ENCODE results near the gene PPP1R7. TPM values are rescaled to one million over a fixed set of nuclear protein-coding genes. Genes with fewer than 3 reads are reported as not detected.

The PPP1R7 gene
- total and polyA plus RNA-seq, 4 donors, result 18.0 to 45.8 (median 29.0) TPM

DNA sequence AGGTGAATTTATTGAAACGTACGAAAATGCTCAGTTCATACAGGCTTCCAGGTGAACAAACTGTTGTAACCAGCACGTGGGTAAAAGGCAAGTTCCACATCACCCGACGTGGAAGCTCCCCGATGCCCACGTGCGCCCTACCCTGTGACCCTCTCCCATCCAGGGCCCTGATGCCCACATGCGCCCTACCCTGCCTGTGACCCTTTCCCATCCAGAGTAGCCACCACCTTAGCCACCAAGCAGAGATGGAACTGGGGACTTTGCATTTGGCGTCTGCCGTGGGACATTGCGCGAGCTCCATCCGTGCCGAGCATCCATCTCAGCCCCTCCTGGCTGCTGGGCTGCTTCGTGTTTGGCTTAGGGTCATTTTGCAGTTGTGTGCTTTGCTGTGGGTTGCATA is 75.7 kb downstream of the PPP1R7 start (continued):
- TF ChIP-seq, protein P1, sequence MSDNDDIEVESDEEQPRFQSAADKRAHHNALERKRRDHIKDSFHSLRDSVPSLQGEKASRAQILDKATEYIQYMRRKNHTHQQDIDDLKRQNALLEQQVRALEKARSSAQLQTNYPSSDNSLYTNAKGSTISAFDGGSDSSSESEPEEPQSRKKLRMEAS (IDR thresholded peaks at IDR 0.05), result no peak

DNA sequence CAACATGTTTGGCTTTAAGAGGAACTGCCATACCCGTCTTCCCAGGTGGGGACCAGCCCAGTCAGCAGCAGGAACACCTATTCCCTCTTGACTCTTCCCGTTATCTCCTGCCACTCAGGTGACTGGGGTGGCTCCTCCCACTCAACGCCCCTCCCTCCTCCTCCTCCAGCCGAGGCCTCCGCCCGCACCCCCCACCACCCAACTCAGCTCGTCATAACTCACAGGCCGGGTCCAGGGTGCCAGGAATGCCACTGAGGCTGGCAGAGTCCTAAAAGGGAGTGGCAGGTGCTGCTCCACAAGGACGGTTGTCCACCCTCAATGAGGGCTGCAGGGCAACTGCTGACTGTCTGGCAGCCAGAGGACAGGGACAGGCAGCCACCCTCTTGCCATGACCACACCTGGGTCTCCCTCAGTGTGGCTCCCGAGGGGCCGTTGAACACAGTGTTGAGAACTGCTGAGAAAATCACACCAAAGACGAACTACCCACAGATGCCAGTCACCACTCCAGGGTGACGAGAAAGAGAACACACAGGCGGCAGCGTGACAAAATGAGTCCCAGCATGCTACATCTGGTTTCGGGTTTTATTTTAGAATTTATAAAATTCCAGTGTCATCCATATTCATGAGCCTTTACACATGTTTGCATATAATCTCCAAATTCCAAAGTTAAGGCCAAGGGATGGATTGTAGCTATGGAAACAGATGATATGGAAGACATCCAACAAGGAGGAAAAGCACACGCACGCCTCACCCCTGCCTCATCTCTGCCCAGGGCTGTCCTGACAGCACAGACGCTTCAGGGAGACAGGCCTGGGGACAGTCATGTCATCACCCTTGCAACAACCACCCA is 76.7 kb downstream of the PPP1R7 start:
- no peaks in the 10 kb centered on the region for H3K27me3 ChIP-seq (ENCODE audit: control insufficient read depth in 4 of 4, insufficient read depth in 4 of 4, low read length in 3 of 4)
- no peak for DNase-seq (ENCODE audit: low spot score)
- H3K4me1 ChIP-seq (ENCODE audit: control insufficient read depth in 4 of 4, insufficient read depth in 4 of 4, low read length in 3 of 4), result peaks cover 0 to 11% (median 5%) of the 10 kb centered on the region in 4 donors
- no peak overlapping the region for H3K27ac ChIP-seq (ENCODE audit: low read depth in 1 of 2, low read length in 2 of 2)
- WGBS, result 85% methylated on average over 19 of the region's 19 CpGs
- H3K36me3 ChIP-seq (ENCODE audit: control insufficient read depth in 4 of 4, insufficient read depth in 3 of 4, low read depth in 1 of 4, low read length in 3 of 4), result peaks cover 26 to 57% (median 44%) of the 10 kb centered on the region in 4 donors
- H3K9me3 ChIP-seq (ENCODE audit: control insufficient read depth in 4 of 4, low read length in 3 of 4), result no peaks in the 10 kb centered on the region
- no peak overlapping the region for H3K4me3 ChIP-seq (ENCODE audit: low read depth in 1 of 3, low read length in 3 of 3)
- H3K9ac ChIP-seq (ENCODE audit: low read depth in 1 of 2, low read length in 2 of 2), result no peak overlapping the region
- TF ChIP-seq FOXA2 (IDR thresholded peaks at IDR 0.05), result no peak
- peak; percentile 22 for TF ChIP-seq SP1 (IDR thresholded peaks at IDR 0.05)

DNA sequence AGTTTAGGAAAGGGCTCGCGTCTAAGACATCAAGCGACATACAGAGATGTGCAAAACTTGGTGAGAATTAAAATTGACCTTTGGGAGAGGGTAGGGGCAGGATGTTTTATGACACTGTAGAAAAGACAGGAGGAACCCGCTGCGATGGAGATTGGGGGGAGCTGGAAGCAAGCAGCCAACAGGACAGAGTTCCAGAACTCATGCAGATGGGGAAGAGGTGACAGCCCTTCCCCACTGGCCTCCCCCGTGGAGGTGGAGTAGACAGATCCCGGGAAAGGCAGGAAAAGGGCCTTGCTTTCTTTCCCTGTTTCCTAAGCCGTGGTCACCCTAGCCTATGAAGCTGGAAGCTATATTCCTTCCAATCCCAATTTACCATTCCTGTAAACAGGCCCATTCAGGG is 77.3 kb downstream of the PPP1R7 start:
- Histone ChIP-seq H3K27ac (ENCODE audit: low read depth in 1 of 2, low read length in 2 of 2) (no peak overlapping the region), H3K9me3 (ENCODE audit: control insufficient read depth in 4 of 4, low read length in 3 of 4) (no peaks in the 10 kb centered on the region), H3K4me1 (ENCODE audit: control insufficient read depth in 4 of 4, insufficient read depth in 4 of 4, low read length in 3 of 4) (peaks cover 0 to 11% (median 5%) of the 10 kb centered on the region in 4 donors), H3K9ac (ENCODE audit: low read depth in 1 of 2, low read length in 2 of 2) (no peak overlapping the region), H3K36me3 (ENCODE audit: control insufficient read depth in 4 of 4, insufficient read depth in 3 of 4, low read depth in 1 of 4, low read length in 3 of 4) (peaks cover 28 to 63% (median 47%) of the 10 kb centered on the region in 4 donors), H3K4me3 (ENCODE audit: low read depth in 1 of 3, low read length in 3 of 3) (no peak overlapping the region), H3K27me3 (ENCODE audit: control insufficient read depth in 4 of 4, insufficient read depth in 4 of 4, low read length in 3 of 4) (no peaks in the 10 kb centered on the region)
- WGBS, result 89% methylated on average over 8 of the region's 8 CpGs
- TF ChIP-seq HNF4A (conservative IDR thresholded peaks at IDR 0.05) (no peak), SP1 (IDR thresholded peaks at IDR 0.05) (no peak), EGR1 (IDR thresholded peaks at IDR 0.05; ENCODE audit: low read depth in 2 of 2) (no peak), FOXA2 (IDR thresholded peaks at IDR 0.05) (no peak), GABPA (IDR thresholded peaks at IDR 0.05 in 1 of 2, conservative IDR thresholded peaks at IDR 0.05 in 1 of 2) (no peak), JUND (IDR thresholded peaks at IDR 0.05) (no peak), TAF1 (conservative IDR thresholded peaks at IDR 0.05) (no peak), FOXA1 (IDR thresholded peaks at IDR 0.05) (no peak), YY1 (IDR thresholded peaks at IDR 0.05) (no peak), RAD21 (IDR thresholded peaks at IDR 0.05) (no peak), HNF4G (IDR thresholded peaks at IDR 0.05) (no peak), RXRA (IDR thresholded peaks at IDR 0.05) (no peak)
- TF ChIP-seq, protein P2, sequence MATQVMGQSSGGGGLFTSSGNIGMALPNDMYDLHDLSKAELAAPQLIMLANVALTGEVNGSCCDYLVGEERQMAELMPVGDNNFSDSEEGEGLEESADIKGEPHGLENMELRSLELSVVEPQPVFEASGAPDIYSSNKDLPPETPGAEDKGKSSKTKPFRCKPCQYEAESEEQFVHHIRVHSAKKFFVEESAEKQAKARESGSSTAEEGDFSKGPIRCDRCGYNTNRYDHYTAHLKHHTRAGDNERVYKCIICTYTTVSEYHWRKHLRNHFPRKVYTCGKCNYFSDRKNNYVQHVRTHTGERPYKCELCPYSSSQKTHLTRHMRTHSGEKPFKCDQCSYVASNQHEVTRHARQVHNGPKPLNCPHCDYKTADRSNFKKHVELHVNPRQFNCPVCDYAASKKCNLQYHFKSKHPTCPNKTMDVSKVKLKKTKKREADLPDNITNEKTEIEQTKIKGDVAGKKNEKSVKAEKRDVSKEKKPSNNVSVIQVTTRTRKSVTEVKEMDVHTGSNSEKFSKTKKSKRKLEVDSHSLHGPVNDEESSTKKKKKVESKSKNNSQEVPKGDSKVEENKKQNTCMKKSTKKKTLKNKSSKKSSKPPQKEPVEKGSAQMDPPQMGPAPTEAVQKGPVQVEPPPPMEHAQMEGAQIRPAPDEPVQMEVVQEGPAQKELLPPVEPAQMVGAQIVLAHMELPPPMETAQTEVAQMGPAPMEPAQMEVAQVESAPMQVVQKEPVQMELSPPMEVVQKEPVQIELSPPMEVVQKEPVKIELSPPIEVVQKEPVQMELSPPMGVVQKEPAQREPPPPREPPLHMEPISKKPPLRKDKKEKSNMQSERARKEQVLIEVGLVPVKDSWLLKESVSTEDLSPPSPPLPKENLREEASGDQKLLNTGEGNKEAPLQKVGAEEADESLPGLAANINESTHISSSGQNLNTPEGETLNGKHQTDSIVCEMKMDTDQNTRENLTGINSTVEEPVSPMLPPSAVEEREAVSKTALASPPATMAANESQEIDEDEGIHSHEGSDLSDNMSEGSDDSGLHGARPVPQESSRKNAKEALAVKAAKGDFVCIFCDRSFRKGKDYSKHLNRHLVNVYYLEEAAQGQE (IDR thresholded peaks at IDR 0.05), result no peak
- TF ChIP-seq, protein P3, sequence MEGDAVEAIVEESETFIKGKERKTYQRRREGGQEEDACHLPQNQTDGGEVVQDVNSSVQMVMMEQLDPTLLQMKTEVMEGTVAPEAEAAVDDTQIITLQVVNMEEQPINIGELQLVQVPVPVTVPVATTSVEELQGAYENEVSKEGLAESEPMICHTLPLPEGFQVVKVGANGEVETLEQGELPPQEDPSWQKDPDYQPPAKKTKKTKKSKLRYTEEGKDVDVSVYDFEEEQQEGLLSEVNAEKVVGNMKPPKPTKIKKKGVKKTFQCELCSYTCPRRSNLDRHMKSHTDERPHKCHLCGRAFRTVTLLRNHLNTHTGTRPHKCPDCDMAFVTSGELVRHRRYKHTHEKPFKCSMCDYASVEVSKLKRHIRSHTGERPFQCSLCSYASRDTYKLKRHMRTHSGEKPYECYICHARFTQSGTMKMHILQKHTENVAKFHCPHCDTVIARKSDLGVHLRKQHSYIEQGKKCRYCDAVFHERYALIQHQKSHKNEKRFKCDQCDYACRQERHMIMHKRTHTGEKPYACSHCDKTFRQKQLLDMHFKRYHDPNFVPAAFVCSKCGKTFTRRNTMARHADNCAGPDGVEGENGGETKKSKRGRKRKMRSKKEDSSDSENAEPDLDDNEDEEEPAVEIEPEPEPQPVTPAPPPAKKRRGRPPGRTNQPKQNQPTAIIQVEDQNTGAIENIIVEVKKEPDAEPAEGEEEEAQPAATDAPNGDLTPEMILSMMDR (IDR thresholded peaks at IDR 0.05; ENCODE audit: low read depth, low read length, missing input control), result no peak
- TF ChIP-seq, protein P1 (IDR thresholded peaks at IDR 0.05), result no peak
- DNase-seq (ENCODE audit: low spot score), result no peak

Measured in liver (tissue), 9 donors.